GM12891 (cell line): ENCODE measurements around the gene COQ10A.
"Not testable (repeated sequence)": the region's sequence is repeated elsewhere in the genome, so short reads cannot be mapped to it uniquely, and the experiment has no call there.

Source experiments
- PAX5 ChIP-seq: IDR thresholded peaks from 2 replicates; pipeline ENCODE4 v1.6.1; 2011; ENCODE audit warnings: low read length, moderate library complexity, mild to moderate bottlenecking; ENCODE audit not compliant: insufficient read depth, severe bottlenecking
- POLR2A ChIP-seq: IDR thresholded peaks from 2 replicates; pipeline ENCODE4 v1.6.1; 2011; ENCODE audit warnings: low read depth, low read length, control low read depth
- POLR2AphosphoS5 ChIP-seq: IDR thresholded peaks from 2 replicates; pipeline ENCODE4 v1.6.1; 2011; ENCODE audit warnings: low read depth, low read length, control low read depth
- POU2F2 ChIP-seq: IDR thresholded peaks from 2 replicates; pipeline ENCODE4 v1.6.1; 2011; ENCODE audit warnings: low read depth, mild to moderate bottlenecking, control low read depth, low read length, moderate library complexity
- SPI1 ChIP-seq: IDR thresholded peaks from 2 replicates; pipeline ENCODE4 v1.6.1; 2011; ENCODE audit warnings: low read depth, low read length, control low read depth
- TAF1 ChIP-seq: IDR thresholded peaks from 2 replicates; pipeline ENCODE4 v1.6.1; 2011; ENCODE audit warnings: low read depth, low read length, control low read depth

GRCh38 chr12:56284263-56284662 lies 17.5 kb downstream of the COQ10A start:
- TF ChIP-seq PAX5, TAF1, POU2F2, POLR2A, POLR2AphosphoS5, SPI1: not testable (repeated sequence)
